Chondrocyte (in vitro differentiated cells): ENCODE results near the gene PIMREG. TPM values are rescaled to one million over a fixed set of nuclear protein-coding genes. Genes with fewer than 3 reads are reported as not detected.

Experiments
- DNase-seq: peaks from one replicate; pipeline ENCODE4 v3.0.0; 2021; ENCODE audit warnings: mixed read lengths, low spot score
- H3K27ac Mint-ChIP-seq: one replicate; pipeline ENCODE4 v1.8.0; 2021; ENCODE audit warnings: mild to moderate bottlenecking, moderate library complexity, mixed read lengths; ENCODE audit not compliant: unreplicated experiment
- H3K27me3 Mint-ChIP-seq: 2 replicates; pipeline ENCODE4 v1.8.0; 2021; ENCODE audit warnings: low read depth, mixed read lengths
- H3K36me3 Mint-ChIP-seq: 2 replicates; pipeline ENCODE4 v1.8.0; 2021; ENCODE audit warnings: low read depth, mixed read lengths
- H3K4me1 Mint-ChIP-seq: 2 replicates; pipeline ENCODE4 v1.8.0; 2021; ENCODE audit warnings: low read depth, mild to moderate bottlenecking, mixed read lengths
- H3K4me3 Mint-ChIP-seq: one replicate; pipeline ENCODE4 v1.8.0; 2021; ENCODE audit warnings: mild to moderate bottlenecking, moderate library complexity, mixed read lengths; ENCODE audit not compliant: unreplicated experiment
- H3K9me3 Mint-ChIP-seq: 2 replicates; pipeline ENCODE4 v1.8.0; 2021; ENCODE audit warnings: low read depth, mixed read lengths
- CTCF ChIP-seq: fragments of 200-600 bp; sonication (generic); IDR thresholded peaks from 2 replicates; pipeline ENCODE4 v1.5.0; 2021; ENCODE audit warnings: antibody characterized with exemption, mild to moderate bottlenecking, moderate library complexity
- total RNA-seq: library from RNA; stranded (reverse); gene quantifications from 3 replicates; pipeline ENCODE4 v1.2.1, GENCODE V29; 2021

PIMREG gene
- total RNA-seq, 1 donor from 2014 or later, result 7.0 TPM

- no peak overlapping the region for H3K4me3 Mint-ChIP-seq
- H3K27me3 Mint-ChIP-seq, result no peaks in the 10 kb centered on the region
- DNase-seq, result no peak
- H3K27ac Mint-ChIP-seq, result no peak overlapping the region
- TF ChIP-seq CTCF, result no peak
- H3K9me3 Mint-ChIP-seq, result peaks cover 7% of the 10 kb centered on the region
- peaks cover 15% of the 10 kb centered on the region for H3K36me3 Mint-ChIP-seq
- peaks cover 11% of the 10 kb centered on the region for H3K4me1 Mint-ChIP-seq
Observed at GRCh38 chr17:6468051-6468790, 24.0 kb downstream of the PIMREG start.

GRCh38 chr17:6470146-6470718, 26.0 kb downstream of the PIMREG start:
- no peak for DNase-seq
- H3K4me1 Mint-ChIP-seq, result peaks cover 13% of the 10 kb centered on the region
- no peak overlapping the region for H3K4me3 Mint-ChIP-seq
- no peaks in the 10 kb centered on the region for H3K27me3 Mint-ChIP-seq
- H3K9me3 Mint-ChIP-seq, result peaks cover 7% of the 10 kb centered on the region
- TF ChIP-seq CTCF, result no peak
- H3K36me3 Mint-ChIP-seq, result peaks cover 15% of the 10 kb centered on the region
- H3K27ac Mint-ChIP-seq, result no peak overlapping the region

GRCh38 chr17:6470751-6471521, 26.7 kb downstream of the PIMREG start:
- peaks cover 12% of the 10 kb centered on the region for H3K36me3 Mint-ChIP-seq
- no peaks in the 10 kb centered on the region for H3K27me3 Mint-ChIP-seq
- TF ChIP-seq CTCF, result no peak
- no peak overlapping the region for H3K4me3 Mint-ChIP-seq
- DNase-seq, result no peak
- H3K9me3 Mint-ChIP-seq, result peaks cover 7% of the 10 kb centered on the region
- H3K4me1 Mint-ChIP-seq, result peaks cover 13% of the 10 kb centered on the region
- no peak overlapping the region for H3K27ac Mint-ChIP-seq

GRCh38 chr17:6471531-6472465, 27.5 kb downstream of the PIMREG start:
- no peak overlapping the region for H3K4me3 Mint-ChIP-seq
- peaks cover 13% of the 10 kb centered on the region for H3K4me1 Mint-ChIP-seq
- TF ChIP-seq CTCF, result peak; percentile 46
- no peak overlapping the region for H3K27ac Mint-ChIP-seq
- H3K27me3 Mint-ChIP-seq, result no peaks in the 10 kb centered on the region
- DNase-seq, result no peak
- H3K9me3 Mint-ChIP-seq, result peaks cover 7% of the 10 kb centered on the region
- peaks cover 9% of the 10 kb centered on the region for H3K36me3 Mint-ChIP-seq
